DMS 273 (cell line): ENCODE results near the gene GPRC5B.

Experiments used
- DNase-seq: peaks from one replicate; lab custom pipeline; 2025; ENCODE audit not compliant: unreplicated experiment; lab: John Stamatoyannopoulos, UW

Gene GPRC5B

DNA sequence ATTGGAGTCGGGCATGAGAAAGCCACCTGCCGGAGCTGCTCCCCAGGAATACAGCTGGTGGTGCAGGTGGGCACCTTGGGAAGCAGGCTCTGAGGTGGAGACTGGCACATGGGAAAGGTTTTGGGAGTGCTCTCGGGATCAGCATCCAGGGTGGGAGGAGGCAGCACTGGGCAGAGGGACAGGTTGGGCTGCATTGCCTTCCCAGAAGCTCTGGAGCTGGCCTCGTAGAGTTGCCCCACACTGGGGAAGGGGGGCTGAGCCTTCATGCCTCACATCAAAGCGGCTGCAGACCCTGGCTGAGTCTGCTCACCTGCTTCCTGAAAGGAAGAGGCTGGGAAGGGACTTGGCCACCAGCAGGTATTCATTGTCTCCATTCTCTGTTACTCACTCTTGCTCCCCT is 13.5 kb upstream of the GPRC5B start:
- no peak for DNase-seq

DNA sequence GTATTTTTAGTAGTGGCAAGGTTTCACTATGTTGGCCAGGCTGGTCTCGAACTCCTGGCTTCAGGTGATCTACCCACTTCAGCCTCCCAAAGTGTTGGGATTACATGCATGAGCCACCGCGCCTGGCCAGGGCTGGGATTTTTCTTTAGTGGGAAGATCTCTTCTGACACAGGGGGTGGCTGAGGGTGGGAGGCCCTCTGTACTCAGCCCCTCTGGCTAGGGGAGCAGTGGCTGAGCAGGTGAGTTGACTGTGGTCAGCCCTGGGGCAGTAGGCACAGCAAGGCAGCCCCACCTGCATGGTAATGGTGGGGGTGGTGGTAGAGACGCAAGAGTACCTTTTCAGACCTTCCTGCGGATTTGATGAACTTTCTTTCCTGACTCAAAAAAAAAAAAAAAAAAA is 12.3 kb upstream of the GPRC5B start:
- DNase-seq: no peak

DNA sequence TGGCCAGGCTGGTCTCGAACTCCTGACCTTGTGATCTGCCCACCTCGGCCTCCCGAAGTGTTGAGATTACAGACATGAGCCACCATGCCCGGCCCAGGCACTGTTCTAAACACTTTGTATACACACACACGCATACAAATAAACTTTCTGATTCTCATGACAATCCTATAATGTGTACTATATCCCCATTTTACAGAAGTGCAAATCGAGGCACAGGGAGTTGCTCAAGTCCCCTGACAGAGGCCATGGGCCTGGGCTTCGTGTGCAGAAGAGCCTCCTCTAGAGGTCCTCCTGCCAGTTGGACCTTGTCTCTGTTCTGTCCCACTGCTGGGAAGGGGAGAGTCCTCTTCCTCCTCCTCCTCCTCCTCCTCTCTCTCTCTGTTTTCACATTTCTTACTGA is 9.9 kb upstream of the GPRC5B start:
- no peak for DNase-seq

DNA sequence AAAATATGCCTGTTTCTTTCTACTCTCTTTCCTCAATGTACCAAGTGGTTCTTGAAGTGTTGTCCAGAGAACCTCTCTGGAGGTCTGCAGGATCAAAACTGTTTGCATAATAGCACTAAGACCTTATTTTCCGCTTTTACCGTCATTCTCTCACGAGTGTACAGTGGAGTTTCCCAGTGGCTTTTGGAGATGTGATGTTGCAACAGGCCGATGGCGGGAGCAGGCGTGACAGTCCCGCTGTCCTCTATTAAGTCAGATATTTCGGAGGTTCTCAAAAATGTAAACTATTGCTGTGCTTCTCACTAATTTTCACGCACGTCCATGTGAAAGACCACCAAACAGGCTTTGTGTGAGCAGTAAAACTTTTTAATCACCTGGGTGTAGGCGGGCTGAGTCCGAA is 8.3 kb upstream of the GPRC5B start:
- no peak for DNase-seq

DNA sequence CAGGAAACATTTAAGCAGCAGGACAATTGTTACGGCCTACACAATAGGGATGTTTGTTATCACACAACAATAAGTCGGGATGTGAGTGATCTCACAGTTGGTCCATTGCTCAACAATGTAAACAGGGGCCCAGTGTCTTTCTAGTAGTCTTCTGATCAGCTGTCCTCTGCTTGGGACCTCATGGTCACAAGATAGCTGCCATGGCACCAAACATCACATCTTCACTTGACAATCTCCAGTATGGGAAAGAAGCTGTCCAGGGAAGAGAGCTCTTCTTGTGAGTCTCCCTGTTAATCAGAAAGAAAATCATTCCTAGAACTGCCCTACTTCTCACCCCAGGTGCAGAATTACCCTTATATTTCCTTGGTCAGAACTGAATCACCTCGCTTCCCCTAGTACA is 6.3 kb upstream of the GPRC5B start:
- DNase-seq: no peak

DNA sequence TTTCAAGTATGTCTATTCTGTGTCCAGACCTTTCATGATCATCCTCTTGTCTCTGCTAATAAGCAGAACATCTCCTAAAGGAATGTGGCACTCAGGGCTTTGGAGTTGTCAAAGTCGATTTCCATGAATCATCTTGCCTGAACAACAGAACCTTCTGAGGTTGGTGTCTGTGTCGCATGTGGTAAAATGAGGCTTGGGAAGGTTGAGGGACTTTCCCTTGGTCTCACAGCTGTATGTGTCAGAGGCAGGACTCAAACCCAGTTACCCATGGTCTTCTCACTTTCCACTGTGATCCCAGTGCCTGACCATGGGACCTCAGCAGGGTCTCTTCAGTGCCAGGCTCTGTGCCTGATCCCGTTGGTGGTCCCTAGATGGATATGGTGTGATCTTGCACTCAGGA is 4.2 kb upstream of the GPRC5B start:
- no peak for DNase-seq

DNA sequence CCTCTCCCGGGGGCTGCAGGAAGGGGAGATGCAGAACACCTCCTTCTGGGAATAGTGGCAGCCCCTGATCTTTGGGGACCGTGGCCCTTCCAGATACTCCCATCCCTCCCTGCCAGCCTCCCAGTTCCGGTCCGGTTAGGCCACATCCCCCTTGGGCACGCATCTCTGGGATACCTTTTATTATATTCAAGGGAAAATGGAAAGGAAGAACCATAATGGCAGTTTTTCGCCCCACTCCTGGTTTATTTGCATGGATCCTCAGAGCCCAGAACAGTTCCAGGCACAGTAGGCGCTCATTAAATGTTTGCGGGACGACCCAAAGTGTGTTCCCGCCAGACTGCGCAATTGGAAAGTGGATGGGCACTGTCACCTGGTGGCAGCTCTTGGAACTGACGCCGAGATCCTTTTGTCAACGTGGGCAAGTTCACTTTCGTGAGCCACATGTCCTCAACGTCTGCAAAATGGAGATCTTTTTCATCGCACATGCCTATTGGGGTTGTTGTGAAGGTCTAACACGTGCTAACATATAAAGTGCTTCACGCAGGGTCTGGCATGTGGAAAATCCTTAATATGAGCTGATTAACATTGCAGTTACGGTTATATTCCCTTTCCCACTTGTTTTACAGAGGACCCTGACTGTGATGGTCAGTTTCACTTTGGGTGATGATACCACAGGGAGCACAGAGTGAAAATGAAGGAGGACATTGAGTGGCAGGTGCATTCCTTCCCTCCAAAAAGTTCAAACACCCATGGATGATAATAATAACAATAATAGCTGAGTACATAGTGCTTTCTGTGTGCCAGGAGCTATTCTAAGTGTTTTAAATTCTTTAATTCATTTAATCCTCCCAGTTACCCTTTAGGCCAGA is 1.7 kb upstream of the GPRC5B start:
- DNase-seq: peak; percentile 93

DNA sequence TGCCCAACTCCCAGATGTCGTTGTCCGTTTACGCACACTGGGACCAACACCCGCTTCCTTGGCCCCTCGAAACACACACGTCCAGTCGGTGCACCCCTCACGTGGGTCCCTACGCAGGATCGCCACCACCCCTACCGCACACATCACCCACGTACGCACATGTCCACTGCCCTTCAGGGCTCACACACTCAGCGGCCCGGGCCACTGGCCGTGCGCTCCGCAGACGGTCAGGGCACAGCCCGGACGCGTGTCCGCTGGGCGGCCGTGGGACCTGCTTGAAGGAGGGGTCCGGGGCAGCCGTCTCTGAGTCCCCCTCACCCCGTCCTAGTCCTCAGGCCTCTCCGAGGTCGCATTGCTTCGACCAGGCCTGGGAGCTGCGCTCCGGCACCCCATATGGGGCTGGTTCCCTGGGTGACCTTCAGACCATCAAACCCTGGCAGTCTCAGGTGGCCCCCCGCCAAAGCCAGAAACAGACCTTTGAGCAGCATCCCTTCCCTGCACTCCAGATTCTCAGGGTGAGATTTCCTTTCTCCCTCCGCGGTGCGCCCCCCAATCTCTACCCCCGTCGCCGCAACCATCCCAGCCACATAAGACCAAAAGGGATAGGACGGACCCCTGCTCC is 914 bp upstream of the GPRC5B start:
- DNase-seq: peak; percentile 30

DNA sequence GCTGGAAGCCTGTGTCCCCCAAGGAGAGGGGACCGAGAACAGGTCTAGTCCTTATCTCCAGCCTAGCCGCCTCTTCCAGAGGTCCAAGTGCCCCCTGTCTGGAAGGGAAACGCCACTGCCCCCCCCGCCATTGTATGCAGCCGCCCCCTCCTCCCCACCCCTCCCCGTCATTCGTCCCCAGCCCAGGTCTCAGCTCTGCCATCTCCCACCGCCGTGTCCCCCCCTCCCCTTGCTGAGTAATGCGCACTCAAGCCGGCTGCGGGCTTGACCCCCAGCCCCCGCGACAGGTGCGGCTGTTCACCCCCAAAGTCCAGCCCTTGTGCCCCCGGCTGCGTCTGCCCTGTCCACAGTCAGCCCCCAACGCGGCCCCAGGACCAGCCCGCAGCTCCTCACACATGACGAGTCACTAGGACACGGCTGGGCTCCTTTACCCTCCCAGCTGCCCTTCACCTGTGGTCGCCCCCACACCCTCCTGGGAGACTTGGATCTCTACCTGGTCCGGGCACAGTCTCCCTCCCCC is 622 bp downstream of the GPRC5B start:
- DNase-seq: peak; percentile 59

DNA sequence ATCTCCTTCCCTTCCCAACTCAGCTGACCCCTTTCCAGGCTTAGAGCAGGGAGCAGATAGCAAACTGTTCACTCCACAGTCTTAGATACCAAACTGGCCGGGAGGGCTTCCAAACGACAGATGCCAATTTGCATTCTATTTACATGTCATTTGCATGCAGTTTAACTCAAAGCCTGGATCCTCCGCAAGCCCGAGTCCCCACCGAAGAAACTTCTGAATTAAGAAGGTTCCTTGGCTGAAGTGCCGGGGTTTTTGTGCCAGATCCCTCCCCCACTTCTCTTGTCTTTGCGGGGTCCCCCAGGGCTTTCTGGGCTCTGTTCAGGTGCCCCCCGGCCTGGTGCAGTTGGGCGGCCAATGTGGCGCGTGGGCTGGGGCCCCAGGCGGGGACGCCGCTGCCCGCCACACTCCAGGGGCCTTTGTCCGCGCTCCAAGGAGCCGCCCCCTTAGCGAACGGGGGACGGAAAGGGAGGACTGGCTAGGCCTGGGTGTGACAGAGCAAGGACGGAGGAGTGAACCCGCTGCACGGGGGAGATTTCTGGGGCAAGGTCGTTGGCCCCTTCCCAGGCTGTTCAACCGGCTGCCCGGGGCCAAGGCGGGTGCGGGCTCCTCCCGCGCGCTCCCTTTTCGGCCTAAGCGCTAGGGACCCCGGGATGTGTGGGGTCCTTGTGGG is 1.2 kb downstream of the GPRC5B start:
- peak; percentile 91 for DNase-seq

DNA sequence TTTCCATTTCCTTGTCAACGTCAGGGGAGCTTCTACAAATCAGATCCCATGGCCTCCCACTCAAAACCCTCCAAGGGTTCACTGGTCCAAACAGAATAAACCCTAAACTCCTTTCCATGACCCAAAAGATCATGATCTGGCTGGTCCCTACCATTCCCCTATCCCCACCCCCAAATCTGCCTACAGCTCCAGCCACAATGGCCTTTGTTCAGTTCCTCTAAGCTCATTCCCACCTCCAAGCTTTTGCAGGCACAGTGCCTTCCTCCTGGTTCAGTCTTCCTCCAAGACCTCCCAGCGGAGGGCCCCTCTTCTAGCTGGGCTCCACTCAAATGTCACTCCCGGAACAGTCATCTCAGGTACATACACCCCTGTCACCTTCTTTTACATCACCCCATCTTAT is 2.0 kb downstream of the GPRC5B start:
- no peak for DNase-seq

DNA sequence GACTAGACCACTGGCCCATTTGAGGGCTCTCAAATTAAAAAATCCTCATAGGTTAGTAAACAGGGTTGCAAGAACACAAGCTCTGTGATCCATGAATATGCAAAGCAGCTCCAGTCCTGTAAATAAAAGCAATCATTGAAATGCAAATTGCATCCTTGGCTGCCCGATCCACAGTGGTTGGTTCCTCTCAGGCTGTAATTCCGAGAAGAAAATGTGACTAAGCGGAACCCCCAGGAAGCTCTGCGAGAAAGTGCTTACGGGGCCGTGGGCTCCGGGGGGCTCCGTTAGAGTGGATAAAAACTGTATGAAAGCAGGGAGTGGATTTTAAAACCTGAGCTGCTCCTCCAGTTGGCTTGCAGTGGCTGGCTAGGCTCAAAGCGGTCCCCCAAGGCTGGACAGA is 2.5 kb downstream of the GPRC5B start:
- no peak for DNase-seq

DNA sequence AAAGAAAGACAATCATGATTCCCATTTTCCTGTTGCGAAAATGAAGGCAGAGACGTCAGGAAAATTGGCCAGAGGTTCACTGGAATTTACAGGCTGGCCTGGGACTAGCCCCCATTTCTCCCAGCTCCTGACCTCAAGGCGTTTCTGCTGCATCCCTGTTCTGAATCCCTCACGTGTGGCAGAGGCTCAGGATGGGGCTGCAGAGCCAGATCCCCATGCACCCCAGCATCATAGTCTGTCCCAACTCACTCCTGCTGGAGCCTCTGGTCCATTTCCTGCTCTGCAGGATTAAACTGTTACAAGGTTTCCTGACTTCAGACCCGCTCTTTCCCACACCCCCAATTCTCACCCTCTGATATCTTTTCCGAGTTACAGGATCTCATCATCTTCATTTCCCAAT is 2.9 kb downstream of the GPRC5B start:
- DNase-seq: no peak

DNA sequence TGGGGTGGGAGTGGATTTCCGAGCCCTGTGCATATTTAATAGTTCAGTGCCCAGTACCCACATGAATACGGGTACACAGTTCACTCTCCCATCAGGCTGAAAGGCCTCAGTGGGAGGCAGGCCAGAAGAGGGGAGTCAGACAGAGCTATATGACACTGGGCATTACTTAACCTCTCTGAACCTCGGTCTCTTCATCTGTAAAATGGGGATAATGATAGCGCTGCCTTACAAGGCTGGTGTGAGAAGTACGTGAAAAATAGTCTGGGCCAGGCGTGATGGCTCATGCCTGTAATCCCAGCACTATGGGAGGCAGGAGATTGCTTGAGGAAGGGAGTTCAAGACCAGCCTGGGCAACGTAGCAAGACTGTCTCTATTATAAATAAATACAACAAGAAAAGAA is 3.6 kb downstream of the GPRC5B start:
- DNase-seq: no peak

DNA sequence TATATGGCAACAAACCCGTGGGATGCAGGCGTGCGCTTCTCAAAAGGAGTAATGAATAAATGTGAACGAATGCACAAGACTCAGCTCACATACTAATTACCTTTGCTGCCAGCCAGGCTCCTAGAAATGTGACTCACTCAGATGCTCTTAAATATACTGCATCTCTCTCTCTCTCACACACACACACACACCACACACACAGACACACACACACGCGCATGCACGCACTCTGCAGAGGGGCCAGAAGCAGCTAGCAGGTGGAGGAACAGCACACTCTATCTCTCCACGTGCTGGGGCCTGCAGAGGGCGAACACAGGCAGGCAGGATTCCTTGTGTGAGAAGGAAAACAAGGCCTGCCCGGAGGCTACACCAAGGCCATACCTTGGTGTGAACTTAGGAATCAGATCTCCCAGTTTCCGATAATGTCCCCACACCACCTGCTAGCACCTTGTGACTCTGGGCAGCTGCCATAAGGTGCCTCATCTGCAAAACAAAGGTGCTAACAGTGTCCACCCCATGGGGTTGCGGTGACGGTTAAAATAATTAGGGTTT is 5.3 kb downstream of the GPRC5B start:
- DNase-seq: peak; percentile 80

DNA sequence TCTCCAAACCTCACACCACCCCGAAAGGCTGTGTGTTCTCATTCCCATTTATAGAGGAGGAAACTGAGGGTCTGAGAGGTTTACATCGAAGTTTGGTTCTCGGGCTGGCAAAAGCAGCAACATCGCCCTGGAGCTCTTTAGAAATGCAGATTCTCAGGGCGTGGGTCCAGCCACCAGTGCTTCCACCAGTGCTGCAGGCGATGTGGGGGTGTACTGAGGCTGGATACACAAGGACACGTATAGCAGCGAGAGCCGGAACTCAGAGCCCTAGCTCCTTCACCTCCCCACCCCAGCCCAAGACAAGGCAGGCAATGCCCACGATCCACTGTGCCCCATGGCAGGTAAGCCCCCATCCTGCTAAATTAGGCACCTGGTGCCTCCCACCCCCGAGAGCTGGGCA is 5.9 kb downstream of the GPRC5B start:
- DNase-seq: no peak

DNA sequence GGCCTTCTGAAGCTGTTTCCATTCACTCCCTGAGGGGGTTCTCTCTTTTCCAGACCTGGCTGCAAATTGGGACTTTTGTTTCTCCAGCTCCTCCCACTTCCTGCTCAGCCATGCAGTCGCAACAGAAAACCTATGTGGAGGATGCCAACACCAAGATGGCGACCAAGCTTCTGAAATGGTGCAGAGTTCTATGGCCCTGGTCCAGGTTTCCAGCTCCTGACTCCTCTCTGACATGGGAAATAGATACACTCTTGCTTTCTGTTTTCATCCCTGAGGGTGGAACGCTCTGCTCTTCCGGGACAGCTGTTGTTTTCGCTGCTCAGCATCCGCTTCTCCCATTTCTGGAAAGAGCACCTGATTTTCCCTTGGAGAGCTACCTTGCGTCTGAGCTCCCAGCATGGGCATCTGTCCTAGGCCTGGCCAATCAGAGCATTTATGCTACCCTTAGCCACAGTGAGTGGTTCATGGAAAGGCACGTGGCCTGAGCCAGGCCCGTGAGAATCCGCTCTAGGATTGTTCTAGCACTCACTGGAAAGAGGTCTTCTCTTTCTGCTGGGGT is 8.1 kb downstream of the GPRC5B start:
- DNase-seq: no peak

DNA sequence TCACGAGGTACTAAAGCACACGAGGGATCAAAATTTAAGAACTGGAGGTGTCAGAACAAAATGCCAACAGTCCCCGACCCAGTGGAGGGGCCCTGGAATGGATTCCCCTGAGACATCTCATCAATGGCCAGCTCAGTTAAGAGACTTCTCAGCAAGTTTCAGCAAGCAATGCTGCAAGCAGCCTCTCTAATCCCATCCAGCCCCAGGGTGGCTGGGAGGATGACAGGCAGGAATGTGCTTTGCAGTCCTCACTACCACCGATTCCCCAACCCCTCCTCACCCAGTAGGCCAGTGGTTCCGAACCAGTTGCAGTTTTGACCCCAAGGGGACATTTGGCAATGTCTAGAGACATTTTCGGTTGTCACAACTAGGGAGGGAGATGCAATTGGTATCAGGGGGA is 8.7 kb downstream of the GPRC5B start:
- DNase-seq: no peak

DNA sequence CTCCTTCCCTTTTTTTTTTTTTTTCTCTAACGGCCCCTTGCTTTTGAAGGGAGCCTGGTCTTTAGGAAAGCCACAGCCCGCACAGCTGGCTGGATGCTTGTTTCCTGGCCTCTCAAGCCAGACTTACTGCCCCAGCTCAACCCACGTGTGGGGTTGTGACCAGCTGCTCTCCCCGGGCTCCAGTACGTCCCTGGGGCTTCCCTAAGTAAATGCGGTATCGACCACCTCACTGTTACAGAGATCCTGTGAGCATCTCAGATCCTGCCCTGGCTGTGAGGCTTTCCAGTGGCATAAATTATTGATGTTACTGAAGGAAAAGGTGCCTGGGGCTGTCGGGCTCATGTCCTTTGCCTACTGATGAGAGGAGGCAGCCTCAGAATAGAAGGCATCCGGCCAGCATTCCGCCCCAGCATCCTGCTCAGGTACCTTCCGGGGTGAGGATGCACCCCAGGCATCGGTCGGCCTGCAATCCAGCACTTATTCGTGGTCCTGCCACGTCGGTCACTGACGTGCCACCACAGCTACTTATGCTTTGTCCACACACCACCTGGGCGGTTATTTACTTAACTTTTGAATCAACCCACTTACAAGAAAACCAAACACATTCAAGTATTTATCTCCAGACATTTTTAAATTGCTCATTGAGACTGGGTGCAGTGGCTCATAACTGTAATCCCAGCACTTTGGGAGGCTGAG is 9.6 kb downstream of the GPRC5B start:
- DNase-seq: peak; percentile 33

DNA sequence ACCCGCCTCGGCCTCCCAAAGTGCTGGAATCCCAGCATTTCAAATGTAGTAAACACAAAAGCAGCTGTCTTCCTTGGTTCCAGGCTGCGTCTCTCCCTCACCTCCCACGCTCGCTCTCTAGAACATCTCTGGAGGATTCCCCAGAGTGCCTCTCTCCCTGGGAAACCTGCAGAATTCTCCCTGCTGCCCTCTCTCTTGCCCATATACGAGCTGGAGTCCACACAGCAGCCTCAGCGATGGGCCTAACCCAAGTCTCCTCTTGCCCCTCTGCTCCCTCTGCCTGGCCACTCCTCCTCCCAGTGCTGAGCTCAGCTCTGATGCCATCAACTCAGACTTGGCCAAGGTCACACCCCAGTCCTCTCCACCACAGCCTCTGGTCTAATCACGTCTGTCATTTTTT is 10.6 kb downstream of the GPRC5B start:
- no peak for DNase-seq

DNA sequence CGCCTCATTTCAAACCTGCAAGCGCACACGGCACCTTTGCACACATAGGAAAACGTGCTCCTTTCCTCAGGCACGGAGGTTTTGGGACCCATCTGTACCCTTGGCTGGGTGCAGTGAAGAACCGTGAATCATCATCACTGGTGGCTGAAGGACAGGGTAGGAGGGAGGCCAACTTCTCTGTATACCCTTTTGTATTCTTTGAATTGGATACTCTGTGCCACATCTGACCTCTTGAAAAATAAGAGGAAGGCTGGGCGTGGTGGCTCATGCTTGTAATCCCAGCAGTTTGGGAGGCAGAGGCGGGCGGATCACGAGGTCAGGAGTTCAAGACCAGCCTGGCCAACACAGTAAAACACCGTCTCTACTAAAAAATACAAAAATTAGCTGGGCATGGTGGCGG is 11.7 kb downstream of the GPRC5B start:
- no peak for DNase-seq
